Measurements from ENCODE around the gene IMMP2L.

The IMMP2L gene

GRCh38 chr7:111477462-111478225 lies 84.6 kb downstream of the IMMP2L start:
- TF ChIP-seq, protein P1, sequence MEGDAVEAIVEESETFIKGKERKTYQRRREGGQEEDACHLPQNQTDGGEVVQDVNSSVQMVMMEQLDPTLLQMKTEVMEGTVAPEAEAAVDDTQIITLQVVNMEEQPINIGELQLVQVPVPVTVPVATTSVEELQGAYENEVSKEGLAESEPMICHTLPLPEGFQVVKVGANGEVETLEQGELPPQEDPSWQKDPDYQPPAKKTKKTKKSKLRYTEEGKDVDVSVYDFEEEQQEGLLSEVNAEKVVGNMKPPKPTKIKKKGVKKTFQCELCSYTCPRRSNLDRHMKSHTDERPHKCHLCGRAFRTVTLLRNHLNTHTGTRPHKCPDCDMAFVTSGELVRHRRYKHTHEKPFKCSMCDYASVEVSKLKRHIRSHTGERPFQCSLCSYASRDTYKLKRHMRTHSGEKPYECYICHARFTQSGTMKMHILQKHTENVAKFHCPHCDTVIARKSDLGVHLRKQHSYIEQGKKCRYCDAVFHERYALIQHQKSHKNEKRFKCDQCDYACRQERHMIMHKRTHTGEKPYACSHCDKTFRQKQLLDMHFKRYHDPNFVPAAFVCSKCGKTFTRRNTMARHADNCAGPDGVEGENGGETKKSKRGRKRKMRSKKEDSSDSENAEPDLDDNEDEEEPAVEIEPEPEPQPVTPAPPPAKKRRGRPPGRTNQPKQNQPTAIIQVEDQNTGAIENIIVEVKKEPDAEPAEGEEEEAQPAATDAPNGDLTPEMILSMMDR (conservative IDR thresholded peaks at IDR 0.05) = no peak

DNA sequence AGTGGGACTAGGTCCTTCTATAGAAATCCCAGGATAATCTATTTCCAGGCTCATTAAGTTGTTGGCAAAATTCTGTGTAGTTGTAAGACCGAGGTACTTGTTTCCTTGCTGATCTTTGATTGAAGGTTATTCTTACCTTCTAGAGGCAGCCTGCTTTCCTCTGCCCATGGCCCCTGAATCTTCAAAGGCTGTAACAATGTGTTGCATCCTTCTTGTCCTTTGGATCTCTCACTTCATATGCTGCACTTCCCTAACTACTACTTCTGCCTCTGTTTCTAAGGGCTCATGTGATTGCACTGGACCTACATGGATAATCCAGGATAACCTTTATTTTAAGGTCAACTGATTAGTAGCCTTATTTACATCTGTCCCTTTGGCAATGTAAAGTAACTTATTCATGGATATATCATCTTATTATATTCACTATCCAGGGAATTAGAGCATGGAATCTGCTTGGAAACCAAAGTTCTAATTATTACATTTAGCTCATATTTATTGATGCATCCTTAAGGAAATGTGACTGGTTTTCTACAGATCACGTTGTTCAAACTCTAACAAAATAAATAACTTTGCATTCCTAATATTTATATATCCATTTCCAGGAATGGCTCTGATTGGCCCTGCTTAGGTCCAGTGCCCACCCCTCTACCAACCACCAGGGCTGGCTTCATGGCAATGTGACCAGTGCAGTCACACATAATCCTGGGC lies 85.6 kb downstream of the IMMP2L start:
- TF ChIP-seq, protein P1 (conservative IDR thresholded peaks at IDR 0.05) = no peak
- no peak overlapping the region for H3K27ac ChIP-seq

More at GRCh38 chr7:111477462-111478225, 84.6 kb downstream of the IMMP2L start:
- no peak overlapping the region for H3K27ac ChIP-seq

DNA sequence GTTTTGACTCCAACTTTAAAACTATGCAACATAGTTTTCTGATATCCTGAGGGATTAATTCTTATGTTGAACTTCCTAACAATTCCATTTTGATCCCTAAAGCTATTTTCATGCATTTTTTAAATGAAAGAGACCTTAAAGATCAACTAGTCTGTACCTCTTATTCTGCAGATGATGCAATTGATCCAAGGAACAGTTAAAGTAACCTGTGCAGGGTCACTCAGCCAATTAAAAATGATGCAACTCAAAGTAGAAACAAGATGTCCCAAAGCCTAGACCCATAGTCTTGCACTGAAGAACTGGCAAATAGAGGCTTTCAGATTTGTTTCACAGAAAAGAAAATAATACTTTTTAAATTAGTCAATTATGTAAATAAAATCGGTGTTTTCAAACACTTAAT lies 86.3 kb downstream of the IMMP2L start:
- H3K27ac ChIP-seq = no peak overlapping the region
- TF ChIP-seq, protein P1 (conservative IDR thresholded peaks at IDR 0.05) = no peak

- TF ChIP-seq, protein P1 (conservative IDR thresholded peaks at IDR 0.05) = no peak
- no peak overlapping the region for H3K27ac ChIP-seq
These were observed 86.9 kb downstream of the IMMP2L start for GRCh38 chr7:111475419-111475748.

- H3K27ac ChIP-seq = no peak overlapping the region
- TF ChIP-seq, protein P1 (conservative IDR thresholded peaks at IDR 0.05) = no peak
These were observed 87.4 kb downstream of the IMMP2L start for GRCh38 chr7:111474723-111475418.

DNA sequence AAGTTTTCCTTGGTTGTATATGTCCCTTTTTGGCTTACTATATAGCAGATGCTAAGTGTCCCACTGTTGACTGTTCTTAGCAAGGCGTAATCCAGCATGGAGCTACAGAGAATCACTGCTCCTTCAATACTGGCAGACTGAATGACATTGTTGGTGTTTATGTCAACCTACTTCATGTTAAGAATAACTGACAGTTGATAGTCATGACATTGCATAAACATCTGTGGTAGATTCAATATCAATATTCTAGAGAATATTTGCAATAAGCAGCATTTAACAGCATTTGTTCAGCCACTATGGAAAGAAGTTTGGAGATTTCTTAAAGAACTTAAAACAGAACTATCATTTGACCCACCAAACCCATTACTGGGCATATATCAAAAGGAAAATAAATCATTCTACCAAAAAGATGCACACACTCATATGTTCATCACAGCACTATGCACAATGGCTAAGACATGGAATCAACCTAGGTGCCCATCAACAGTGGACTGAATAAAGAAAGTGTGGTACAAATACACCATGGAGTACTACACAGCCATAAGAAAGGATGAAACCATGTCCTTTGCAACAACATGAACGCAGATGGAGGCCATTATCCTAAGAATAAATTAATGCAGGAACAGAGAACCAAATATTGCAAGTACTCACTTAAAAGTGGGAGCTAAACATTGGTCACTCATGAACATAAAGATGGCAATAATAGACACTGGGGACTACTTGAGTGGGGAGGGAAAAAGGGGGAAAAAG lies 88.7 kb downstream of the IMMP2L start:
- TF ChIP-seq, protein P1 (conservative IDR thresholded peaks at IDR 0.05) = no peak
- H3K27ac ChIP-seq = no peak overlapping the region
